ENCODE results near the gene MLANA. TPM values are rescaled to one million over a fixed set of nuclear protein-coding genes. Genes with fewer than 3 reads are reported as not detected.
A peak's percentile ranks its signal among the peaks of the same experiment; 100 is the strongest.

Gene MLANA
- total RNA-seq, 4 donors from 2014 or later: 20.0 to 47.4 (median 37.6) TPM

- no peaks in the 10 kb centered on the region for H3K9me3 ChIP-seq
- H3K36me3 ChIP-seq: no peaks in the 10 kb centered on the region
- no peaks in the 10 kb centered on the region for H3K27me3 ChIP-seq
- no peak overlapping the region for H3K27ac ChIP-seq
- no peak for DNase-seq (ENCODE audit: low spot score in 2 of 2)
- TF ChIP-seq CTCF (IDR thresholded peaks at IDR 0.05) (no peak), POLR2A (IDR thresholded peaks at IDR 0.05) (no peak), EP300 (IDR thresholded peaks at IDR 0.05) (no peak), POLR2AphosphoS5 (IDR thresholded peaks at IDR 0.05) (no peak)
- 91% methylated on average over 2 of the region's 2 CpGs for WGBS
- H3K4me1 ChIP-seq: peaks cover 2% of the 10 kb centered on the region
- H3K4me3 ChIP-seq: no peak overlapping the region
Measured at GRCh38 chr9:5947912-5948311, 57.2 kb downstream of the MLANA start.

- Histone ChIP-seq H3K36me3 (no peaks in the 10 kb centered on the region), H3K9me3 (no peaks in the 10 kb centered on the region), H3K27ac (no peak overlapping the region), H3K27me3 (no peaks in the 10 kb centered on the region), H3K4me1 (peaks cover 2% of the 10 kb centered on the region), H3K4me3 (peak overlapping the region; percentile 18)
- DNase-seq (ENCODE audit: low spot score in 2 of 2): no peak
- TF ChIP-seq POLR2AphosphoS5 (IDR thresholded peaks at IDR 0.05) (no peak), EP300 (IDR thresholded peaks at IDR 0.05) (no peak), POLR2A (IDR thresholded peaks at IDR 0.05) (no peak), CTCF (IDR thresholded peaks at IDR 0.05) (no peak)
- WGBS: 39% methylated on average over 5 of the region's 5 CpGs
Measured at GRCh38 chr9:5949103-5949699, 58.5 kb downstream of the MLANA start.

GRCh38 chr9:5950261-5950660 is 59.6 kb downstream of the MLANA start:
- WGBS: 94% methylated on average over 1 of the region's 1 CpG
- Histone ChIP-seq H3K36me3 (no peaks in the 10 kb centered on the region), H3K27me3 (no peaks in the 10 kb centered on the region), H3K4me1 (peaks cover 2% of the 10 kb centered on the region), H3K9me3 (no peaks in the 10 kb centered on the region), H3K27ac (no peak overlapping the region), H3K4me3 (no peak overlapping the region)
- no peak for TF ChIP-seq POLR2AphosphoS5 (IDR thresholded peaks at IDR 0.05)
- no peak for TF ChIP-seq CTCF (IDR thresholded peaks at IDR 0.05)
- no peak for TF ChIP-seq POLR2A (IDR thresholded peaks at IDR 0.05)
- TF ChIP-seq EP300 (IDR thresholded peaks at IDR 0.05): no peak
- no peak for DNase-seq (ENCODE audit: low spot score in 2 of 2)

- H3K9me3 ChIP-seq: no peaks in the 10 kb centered on the region
- TF ChIP-seq CTCF (IDR thresholded peaks at IDR 0.05) (no peak), EP300 (IDR thresholded peaks at IDR 0.05) (no peak), POLR2A (IDR thresholded peaks at IDR 0.05) (no peak), POLR2AphosphoS5 (IDR thresholded peaks at IDR 0.05) (no peak)
- no peak overlapping the region for H3K27ac ChIP-seq
- H3K4me3 ChIP-seq: no peak overlapping the region
- no peaks in the 10 kb centered on the region for H3K36me3 ChIP-seq
- no peak for DNase-seq (ENCODE audit: low spot score in 2 of 2)
- H3K27me3 ChIP-seq: no peaks in the 10 kb centered on the region
- 85% methylated on average over 4 of the region's 4 CpGs for WGBS
- H3K4me1 ChIP-seq: peaks cover 2% of the 10 kb centered on the region
Measured at GRCh38 chr9:5951686-5952211, 61.1 kb downstream of the MLANA start.

GRCh38 chr9:5953743-5954707 is 63.3 kb downstream of the MLANA start:
- Histone ChIP-seq H3K27me3 (no peaks in the 10 kb centered on the region), H3K4me3 (no peak overlapping the region), H3K4me1 (peaks cover 2% of the 10 kb centered on the region), H3K27ac (no peak overlapping the region), H3K9me3 (no peaks in the 10 kb centered on the region), H3K36me3 (no peaks in the 10 kb centered on the region)
- TF ChIP-seq POLR2AphosphoS5 (IDR thresholded peaks at IDR 0.05) (no peak), EP300 (IDR thresholded peaks at IDR 0.05) (no peak), CTCF (IDR thresholded peaks at IDR 0.05) (no peak), POLR2A (IDR thresholded peaks at IDR 0.05) (no peak)
- WGBS: 75% methylated on average over 9 of the region's 9 CpGs
- DNase-seq (ENCODE audit: low spot score in 2 of 2): no peak
